Glomerular visceral epithelial cell (primary cell): ENCODE data around the gene ATAD2B.

Source experiments
- DNase-seq: peaks from one replicate; pipeline ENCODE4 v3.0.0-alpha.2; 2016; ENCODE audit errors: extremely low spot score

The ATAD2B gene

GRCh38 chr2:23703037-23703582 lies 223.8 kb downstream of the ATAD2B start:
- DNase-seq = no peak

- DNase-seq = no peak
Measured at GRCh38 chr2:23700627-23701026, 226.3 kb downstream of the ATAD2B start.

DNA sequence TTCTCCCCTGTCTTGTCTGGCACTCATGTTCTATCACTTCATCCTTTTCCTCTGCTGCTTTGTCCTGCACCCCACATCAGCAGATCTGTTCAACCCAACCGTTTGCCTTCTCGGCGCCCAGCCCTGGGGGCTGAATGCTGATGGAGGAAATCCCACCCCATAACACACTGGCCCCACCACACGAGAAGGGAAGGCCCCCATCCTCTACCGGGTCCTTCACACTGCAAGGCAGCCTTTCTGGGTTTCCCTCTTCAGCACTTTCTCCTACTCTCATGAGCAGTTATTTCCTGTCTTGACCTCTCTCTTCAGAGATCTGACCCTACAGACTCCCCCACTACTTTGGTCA lies 227.4 kb downstream of the ATAD2B start:
- DNase-seq = no peak

GRCh38 chr2:23698721-23699579 lies 228.0 kb downstream of the ATAD2B start:
- DNase-seq = no peak
